Myometrial cell (primary cell): ENCODE data around the gene LTA. TPM values are rescaled to one million over a fixed set of nuclear protein-coding genes. Genes with fewer than 3 reads are reported as not detected.

ENCODE experiments used
- total RNA-seq: library from RNA; depleted of rRNA; stranded (reverse); fragments of >200 nt; gene quantifications from 2 replicates; pipeline ENCODE4 v1.2.3, GENCODE V29; 2015

The LTA gene, protein sequence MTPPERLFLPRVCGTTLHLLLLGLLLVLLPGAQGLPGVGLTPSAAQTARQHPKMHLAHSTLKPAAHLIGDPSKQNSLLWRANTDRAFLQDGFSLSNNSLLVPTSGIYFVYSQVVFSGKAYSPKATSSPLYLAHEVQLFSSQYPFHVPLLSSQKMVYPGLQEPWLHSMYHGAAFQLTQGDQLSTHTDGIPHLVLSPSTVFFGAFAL
- not detected in 2 replicates for total RNA-seq

DNA sequence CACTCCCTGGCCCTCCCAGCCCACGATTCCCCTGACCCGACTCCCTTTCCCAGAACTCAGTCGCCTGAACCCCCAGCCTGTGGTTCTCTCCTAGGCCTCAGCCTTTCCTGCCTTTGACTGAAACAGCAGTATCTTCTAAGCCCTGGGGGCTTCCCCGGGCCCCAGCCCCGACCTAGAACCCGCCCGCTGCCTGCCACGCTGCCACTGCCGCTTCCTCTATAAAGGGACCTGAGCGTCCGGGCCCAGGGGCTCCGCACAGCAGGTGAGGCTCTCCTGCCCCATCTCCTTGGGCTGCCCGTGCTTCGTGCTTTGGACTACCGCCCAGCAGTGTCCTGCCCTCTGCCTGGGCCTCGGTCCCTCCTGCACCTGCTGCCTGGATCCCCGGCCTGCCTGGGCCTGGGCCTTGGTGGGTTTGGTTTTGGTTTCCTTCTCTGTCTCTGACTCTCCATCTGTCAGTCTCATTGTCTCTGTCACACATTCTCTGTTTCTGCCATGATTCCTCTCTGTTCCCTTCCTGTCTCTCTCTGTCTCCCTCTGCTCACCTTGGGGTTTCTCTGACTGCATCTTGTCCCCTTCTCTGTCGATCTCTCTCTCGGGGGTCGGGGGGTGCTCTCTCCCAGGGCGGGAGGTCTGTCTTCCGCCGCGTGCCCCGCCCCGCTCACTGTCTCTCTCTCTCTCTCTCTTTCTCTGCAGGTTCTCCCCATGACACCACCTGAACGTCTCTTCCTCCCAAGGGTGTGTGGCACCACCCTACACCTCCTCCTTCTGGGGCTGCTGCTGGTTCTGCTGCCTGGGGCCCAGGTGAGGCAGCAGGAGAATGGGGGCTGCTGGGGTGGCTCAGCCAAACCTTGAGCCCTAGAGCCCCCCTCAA, at the start of gene LTA:
Gene LTA, plus strand, starts transcription at position 249 of the 871 bp plus-strand sequence. Its CDS starts 454 bp downstream, at position 703.

DNA sequence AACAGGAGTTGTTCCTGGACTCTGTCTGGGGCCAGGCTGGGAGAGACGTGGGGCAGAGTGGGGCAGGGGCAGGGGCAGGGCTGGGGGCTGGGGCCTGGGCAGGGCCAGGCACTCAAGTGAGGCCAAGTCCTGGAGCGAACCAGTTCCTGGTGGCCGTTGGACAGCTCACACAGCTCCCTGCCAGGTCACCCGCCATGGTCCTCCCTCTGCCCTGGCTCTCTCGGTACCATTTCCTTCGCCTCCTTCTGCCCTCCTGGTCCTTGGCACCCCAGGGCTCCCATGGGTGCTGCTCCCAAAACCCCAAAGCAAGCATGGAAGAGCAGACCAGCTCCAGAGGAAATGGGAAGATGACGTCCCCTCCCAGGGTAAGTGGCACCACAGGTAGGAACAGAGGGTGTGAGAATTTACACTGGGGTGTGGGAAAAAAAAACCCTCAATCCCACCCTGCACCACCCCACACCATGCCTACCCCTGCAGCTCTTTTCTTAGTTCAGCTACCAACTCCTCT, 43.2 kb upstream of the LTA start, which contains the start of gene MCCD1:
Gene MCCD1, plus strand, starts transcription at position 142 of the 508 bp plus-strand sequence. Its CDS starts 53 bp downstream, at position 195.

DNA sequence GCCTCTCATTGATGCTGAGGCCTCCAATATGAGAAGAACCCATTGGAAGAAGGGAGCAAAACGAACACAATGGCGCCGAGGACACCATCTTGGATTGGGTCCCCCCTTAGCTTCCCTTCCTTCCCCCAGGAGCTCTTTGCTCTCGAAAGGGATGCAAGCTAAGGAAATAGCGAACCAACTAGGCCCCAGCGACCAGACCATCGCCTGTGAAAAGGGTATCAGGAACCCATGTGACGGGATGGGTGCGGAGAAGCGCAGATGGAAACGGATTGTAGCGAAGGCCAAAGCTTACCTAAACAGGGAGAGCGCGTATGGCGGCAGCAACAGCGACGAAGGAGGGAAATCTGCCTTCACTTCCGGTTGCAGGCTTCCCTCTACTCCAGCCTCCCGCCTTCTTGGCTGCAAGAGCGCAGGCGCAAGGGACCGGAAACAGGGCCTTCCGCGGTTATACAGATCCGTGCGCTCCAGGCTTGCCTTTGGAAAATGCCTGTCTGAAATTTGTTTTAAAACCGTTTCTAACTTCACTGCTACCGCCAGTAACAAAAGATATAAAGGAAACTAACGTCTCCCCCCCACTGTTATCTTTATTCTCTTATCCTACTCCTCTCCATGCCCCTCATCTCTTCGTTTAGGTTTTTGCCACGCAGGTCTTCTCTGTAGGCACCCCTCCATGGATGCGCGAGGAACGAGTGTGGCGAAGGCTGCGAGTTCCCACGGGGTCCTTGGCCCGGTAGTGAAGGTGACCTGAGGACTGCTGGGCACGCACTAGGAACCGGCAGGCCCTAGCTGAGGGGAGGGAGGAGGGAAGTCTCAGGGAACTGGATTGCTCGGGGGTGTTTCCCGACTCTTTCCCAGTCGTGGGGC, 30.2 kb upstream of the LTA start, which contains the start of gene DDX39B:
Gene DDX39B, minus strand, starts transcription at position 346 of the 864 bp plus-strand sequence. CDS start 1,471 bp downstream, outside the sequence.

DNA sequence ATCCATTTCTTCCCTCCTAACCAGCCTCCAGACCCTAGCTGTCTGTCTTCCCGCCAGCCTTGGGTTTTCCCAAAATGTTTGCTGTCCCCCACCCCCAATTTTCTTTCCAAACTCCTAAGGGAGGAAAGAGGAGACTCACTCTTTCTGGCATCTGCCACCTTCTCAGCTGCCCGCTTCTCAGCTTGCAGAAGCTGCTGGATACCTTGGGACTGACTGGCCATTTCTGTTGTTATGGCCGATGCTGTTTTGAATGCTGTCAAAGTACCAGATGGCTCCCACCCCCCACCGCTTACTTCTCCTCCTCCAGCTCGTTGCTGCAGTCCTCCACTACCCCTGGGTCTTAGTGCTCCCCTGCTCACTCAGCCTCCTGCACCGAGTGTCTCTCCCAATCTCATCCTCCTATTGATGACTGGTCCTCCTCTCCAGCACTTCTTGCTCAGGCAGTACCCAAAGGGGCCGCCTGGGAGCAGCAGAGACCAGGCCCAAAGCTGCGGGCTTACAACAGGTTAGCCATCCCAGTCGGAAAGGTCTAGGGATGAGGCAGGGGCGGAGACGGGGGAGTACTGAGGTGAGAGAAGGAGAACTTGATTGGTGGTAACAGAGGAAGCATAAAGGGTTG, 25.6 kb upstream of the LTA start, which contains the start of gene ATP6V1G2:
Gene ATP6V1G2, minus strand, starts transcription at position 270 of the 619 bp plus-strand sequence. Its CDS starts 49 bp downstream, at position 221.

DNA sequence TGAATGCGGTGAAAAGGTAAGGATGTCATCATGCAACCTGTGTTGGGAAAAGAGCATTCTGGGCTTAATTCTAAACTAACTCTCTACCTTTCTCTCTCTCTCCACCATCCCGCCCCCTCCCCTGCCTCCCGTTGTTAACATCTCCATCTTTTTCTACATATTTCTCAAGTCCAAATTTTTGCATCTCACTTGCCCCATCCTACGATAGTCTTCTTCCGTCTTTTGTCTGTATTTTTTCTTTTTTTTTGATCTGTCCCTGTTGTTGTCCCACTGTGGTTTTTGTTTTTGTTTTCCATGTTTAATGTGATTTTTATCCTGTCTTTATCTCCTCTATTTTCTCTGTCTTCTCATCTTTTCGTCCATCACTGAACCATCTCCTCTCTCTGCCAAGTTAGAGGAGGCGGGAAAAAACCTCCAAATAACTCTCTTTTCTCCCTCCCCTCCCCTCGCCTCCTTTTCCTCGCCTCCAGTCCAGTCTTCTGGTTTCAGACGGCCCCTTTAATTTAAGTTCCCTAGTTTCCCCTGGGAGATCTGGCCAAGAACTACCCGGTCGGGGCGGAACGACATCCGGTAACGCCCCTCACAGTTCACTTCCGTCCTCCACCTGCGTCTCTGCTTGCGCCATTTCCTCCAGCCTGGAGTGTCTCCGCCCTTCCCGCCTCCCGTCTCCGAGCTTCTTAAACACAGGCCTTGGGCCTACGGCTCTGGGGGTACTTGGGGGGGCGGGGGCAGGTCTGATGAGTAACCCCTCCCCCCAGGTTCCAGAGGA, 24.9 kb upstream of the LTA start, which contains the start of gene NFKBIL1:
Gene NFKBIL1, plus strand, starts transcription at position 651 of the 769 bp plus-strand sequence. Its CDS starts 87 bp downstream, at position 738.

DNA sequence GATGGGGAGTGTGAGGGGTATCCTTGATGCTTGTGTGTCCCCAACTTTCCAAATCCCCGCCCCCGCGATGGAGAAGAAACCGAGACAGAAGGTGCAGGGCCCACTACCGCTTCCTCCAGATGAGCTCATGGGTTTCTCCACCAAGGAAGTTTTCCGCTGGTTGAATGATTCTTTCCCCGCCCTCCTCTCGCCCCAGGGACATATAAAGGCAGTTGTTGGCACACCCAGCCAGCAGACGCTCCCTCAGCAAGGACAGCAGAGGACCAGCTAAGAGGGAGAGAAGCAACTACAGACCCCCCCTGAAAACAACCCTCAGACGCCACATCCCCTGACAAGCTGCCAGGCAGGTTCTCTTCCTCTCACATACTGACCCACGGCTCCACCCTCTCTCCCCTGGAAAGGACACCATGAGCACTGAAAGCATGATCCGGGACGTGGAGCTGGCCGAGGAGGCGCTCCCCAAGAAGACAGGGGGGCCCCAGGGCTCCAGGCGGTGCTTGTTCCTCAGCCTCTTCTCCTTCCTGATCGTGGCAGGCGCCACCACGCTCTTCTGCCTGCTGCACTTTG, 3.3 kb downstream of the LTA start, which contains the start of gene TNF:
Gene TNF, plus strand, starts transcription at position 231 of the 567 bp plus-strand sequence. Its CDS starts 177 bp downstream, at position 408.

DNA sequence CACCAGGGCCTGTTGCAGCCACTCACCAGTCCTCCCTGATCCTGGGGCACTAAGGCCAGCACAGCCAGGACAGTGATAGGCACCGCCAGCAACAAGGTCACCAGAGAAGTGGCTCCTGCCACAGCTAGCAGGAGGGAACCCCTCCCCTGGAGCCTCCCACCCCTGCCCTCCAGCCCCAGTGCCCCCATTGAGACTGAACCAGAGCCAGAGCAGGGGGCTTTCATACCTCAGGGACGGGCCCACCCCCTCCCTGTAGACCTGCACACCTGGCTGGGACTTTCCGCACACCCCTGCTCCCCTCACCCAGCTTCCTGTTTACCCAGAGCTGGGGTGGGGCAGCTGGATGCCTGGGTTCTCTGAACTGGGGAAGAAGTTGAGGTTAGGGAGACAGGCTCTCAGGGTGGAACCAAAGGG, 10.1 kb downstream of the LTA start, which contains the start of gene LTB:
Gene LTB, minus strand, starts transcription at position 195 of the 414 bp plus-strand sequence. Its CDS starts 7 bp downstream, at position 188.

DNA sequence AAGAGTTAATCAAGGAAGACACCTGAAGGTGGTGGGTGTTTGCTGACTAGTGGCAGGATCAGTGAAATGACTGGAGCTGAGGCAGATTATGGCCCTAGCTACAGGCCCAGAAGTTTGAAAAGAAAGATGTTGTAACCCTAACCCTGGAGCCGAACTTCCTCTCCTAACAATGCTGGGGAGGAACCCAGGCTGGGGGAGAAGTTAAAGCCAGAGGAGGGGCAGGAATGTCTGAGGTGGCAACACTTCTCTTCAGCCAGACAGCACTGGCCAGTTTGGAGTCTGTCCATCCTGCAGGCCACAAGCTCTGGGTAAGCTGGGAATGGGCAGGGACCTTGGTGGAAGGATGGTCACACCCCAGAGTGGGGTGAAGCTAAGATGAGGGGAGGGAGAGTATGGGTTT, 13.9 kb downstream of the LTA start, which contains the start of gene LST1:
Gene LST1, plus strand, starts transcription at position 270 of the 400 bp plus-strand sequence. CDS start 1,023 bp downstream, outside the sequence.

DNA sequence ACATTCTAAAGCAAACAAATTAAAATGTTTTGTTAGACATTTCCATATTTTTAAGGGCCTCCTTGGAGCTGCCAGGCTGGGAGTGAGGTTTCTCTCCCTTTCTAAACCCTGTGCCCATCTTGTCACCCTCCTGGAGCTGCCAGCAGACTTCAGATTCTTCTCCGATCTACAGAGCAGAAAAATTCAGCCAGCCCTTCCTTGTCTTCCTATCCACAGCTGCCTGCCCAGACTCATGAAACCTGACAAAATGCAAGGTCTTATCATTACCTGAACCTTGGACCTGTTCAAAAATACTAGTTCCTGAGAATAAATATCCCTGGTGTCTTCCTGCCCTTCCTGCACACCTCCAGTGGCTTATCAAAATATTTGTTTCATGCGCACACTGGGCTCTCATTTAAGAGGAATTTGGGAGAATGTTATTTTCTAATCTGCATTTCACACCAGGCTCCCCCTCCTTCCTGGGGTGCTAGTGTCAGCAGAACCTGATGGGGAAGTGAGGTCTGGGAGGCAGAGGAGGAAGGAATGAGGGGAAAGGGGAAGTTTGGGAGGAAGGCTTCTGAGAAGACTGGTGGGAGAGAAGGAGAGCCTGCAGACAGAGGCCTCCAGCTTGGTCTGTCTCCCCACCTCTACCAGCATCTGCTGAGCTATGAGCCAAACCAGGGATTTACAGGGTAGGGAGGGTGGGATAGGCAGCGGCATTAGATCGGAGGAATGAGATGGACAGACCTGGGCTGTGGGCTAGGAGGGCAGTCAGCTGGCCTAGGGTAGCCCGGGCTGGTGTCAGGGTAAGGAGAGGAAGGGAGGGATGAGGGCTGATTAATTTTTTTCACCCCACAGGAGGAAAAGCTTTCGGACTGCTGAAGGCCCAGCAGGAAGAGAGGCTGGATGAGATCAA, 42.8 kb downstream of the LTA start, which contains the start of gene AIF1:
Gene AIF1, plus strand, starts transcription at position 551 of the 895 bp plus-strand sequence. Its CDS starts 96 bp downstream, at position 647.

DNA sequence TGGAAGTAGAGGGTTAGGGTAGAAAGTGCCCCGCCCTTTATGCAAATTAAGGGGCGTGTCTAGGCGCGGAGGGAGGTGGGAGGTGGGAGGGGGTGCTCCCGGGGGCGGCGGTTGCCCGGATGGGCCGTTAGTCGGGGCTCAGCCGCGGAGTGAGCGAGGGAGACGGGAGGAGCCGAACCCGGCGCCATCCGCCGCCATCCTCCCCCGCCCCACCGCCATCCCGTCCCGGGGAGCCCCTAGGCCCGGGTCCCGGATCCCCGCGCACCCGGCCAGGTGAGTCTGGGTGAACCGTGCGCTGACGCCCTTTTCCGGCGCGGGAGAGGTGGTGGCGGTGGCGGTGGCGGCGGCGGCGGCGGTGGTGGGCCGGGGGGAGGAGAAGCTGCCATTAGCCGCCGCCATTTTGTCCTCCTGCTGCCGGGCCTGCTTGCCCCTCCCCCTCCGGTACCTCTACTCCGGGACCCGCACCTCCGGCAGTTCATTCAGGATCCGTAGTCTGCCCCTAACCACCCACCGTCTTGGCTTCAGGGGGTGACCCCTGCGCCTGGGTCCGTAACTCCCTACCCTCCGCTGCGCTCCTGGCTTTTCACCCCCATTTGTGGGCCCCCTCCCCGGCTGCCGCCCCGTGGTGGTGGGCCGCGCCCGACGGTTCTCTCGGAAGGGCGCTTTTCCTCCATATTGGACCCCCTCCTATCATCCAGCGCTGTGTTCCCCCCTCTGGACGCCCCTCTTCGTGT, 48.7 kb downstream of the LTA start, which contains the start of gene PRRC2A:
Gene PRRC2A, plus strand, starts transcription at position 130 of the 734 bp plus-strand sequence. CDS start 2,075 bp downstream, outside the sequence.

Other genes with a start within 250 kb of the LTA start
- 276 and 296 TPM in 2 replicates for gene HLA-B, start 215.1 kb upstream of the LTA start, total RNA-seq
- 104 and 132 TPM in 2 replicates for gene MICA, start 168.7 kb upstream of the LTA start, total RNA-seq
- gene MICB, start 74.1 kb upstream of the LTA start, total RNA-seq, result 25.7 and 26.2 TPM in 2 replicates
- gene MCCD1, start 43.3 kb upstream of the LTA start, total RNA-seq, result not detected in 2 replicates
- 564 and 622 TPM in 2 replicates for gene DDX39B, start 30.3 kb upstream of the LTA start, total RNA-seq
- gene ATP6V1G2, start 25.7 kb upstream of the LTA start, total RNA-seq, result 0.18 and 0.58 TPM in 2 replicates
- gene NFKBIL1, start 24.7 kb upstream of the LTA start, total RNA-seq, result 22.0 and 28.5 TPM in 2 replicates
- gene TNF, start 3.3 kb downstream of the LTA start, total RNA-seq, result not detected in 2 replicates
- gene LTB, start 10.1 kb downstream of the LTA start, total RNA-seq, result not detected in 2 replicates
- gene LST1, start 14.0 kb downstream of the LTA start, total RNA-seq, result not detected in 2 replicates
- not detected in 2 replicates for gene NCR3, start 20.7 kb downstream of the LTA start, total RNA-seq
- not detected in 2 replicates for gene AIF1, start 42.9 kb downstream of the LTA start, total RNA-seq
- 77.8 and 81.9 TPM in 2 replicates for gene PRRC2A, start 48.4 kb downstream of the LTA start, total RNA-seq
- 241 and 292 TPM in 2 replicates for gene BAG6, start 80.4 kb downstream of the LTA start, total RNA-seq
- gene APOM, start 83.6 kb downstream of the LTA start, total RNA-seq, result 1.4 and 1.7 TPM in 2 replicates
- 17.0 and 20.9 TPM in 2 replicates for gene C6orf47, start 88.5 kb downstream of the LTA start, total RNA-seq
- 12.4 and 16.1 TPM in 2 replicates for gene GPANK1, start 92.7 kb downstream of the LTA start, total RNA-seq
- gene CSNK2B, start 93.8 kb downstream of the LTA start, total RNA-seq, result 281 and 300 TPM in 2 replicates
- gene LY6G5B, start 97.7 kb downstream of the LTA start, total RNA-seq, result 0.58 and 2.7 TPM in 2 replicates
- 0.29 and 1.1 TPM in 2 replicates for gene LY6G5C, start 108.8 kb downstream of the LTA start, total RNA-seq
- 41.6 and 52.5 TPM in 2 replicates for gene ABHD16A, start 131.0 kb downstream of the LTA start, total RNA-seq
- not detected in 2 replicates for gene LY6G6F, start 134.6 kb downstream of the LTA start, total RNA-seq
- not detected in 2 replicates for gene LY6G6D, start 143.1 kb downstream of the LTA start, total RNA-seq
- gene LY6G6C, start 149.5 kb downstream of the LTA start, total RNA-seq, result not detected in 2 replicates
- gene MPIG6B, start 151.1 kb downstream of the LTA start, total RNA-seq, result not detected in 2 replicates
- 63.1 and 65.7 TPM in 2 replicates for gene DDAH2, start 157.0 kb downstream of the LTA start, total RNA-seq
- 1,096 and 1,127 TPM in 2 replicates for gene CLIC1, start 164.2 kb downstream of the LTA start, total RNA-seq
- gene MSH5, start 167.7 kb downstream of the LTA start, total RNA-seq, result 7.8 and 16.7 TPM in 2 replicates
- gene SAPCD1, start 190.4 kb downstream of the LTA start, total RNA-seq, result 1.8 and 2.3 TPM in 2 replicates
- under 0.01 TPM in 1 of 2 replicates, not detected in the other for gene VWA7, start 205.0 kb downstream of the LTA start, total RNA-seq
- gene VARS1, start 223.5 kb downstream of the LTA start, total RNA-seq, result 102 and 105 TPM in 2 replicates
- 85.3 and 118 TPM in 2 replicates for gene LSM2, start 234.7 kb downstream of the LTA start, total RNA-seq
- 0.29 and 0.35 TPM in 2 replicates for gene HSPA1L, start 243.0 kb downstream of the LTA start, total RNA-seq
- 38.1 and 41.2 TPM in 2 replicates for gene HSPA1A, start 243.3 kb downstream of the LTA start, total RNA-seq